NT2/D1 (cell line): Measurements from ENCODE around the gene TXN2.
A peak's percentile ranks its signal among the peaks of the same experiment; 100 is the strongest.
"Not testable (repeated sequence)": the region's sequence is repeated elsewhere in the genome, so short reads cannot be mapped to it uniquely, and the experiment has no call there.

Source experiments
- DNase-seq: peaks from one replicate; pipeline ENCODE4 v3.0.0-alpha.2; 2011; ENCODE audit warnings: low read depth, low spot score
- H3K27me3 ChIP-seq: 2 replicates; pipeline ENCODE4 v1.6.0; 2011; ENCODE audit warnings: mild to moderate bottlenecking; ENCODE audit not compliant: insufficient read length, insufficient read depth
- H3K36me3 ChIP-seq: 2 replicates; pipeline ENCODE4 v1.6.1; 2011; ENCODE audit warnings: mild to moderate bottlenecking, low read length, mixed read lengths; ENCODE audit not compliant: insufficient read depth, insufficient read length
- H3K4me1 ChIP-seq: 2 replicates; pipeline ENCODE4 v1.5.1; 2011; ENCODE audit not compliant: insufficient read depth, insufficient read length
- H3K4me3 ChIP-seq: 2 replicates; pipeline ENCODE4 v1.5.1; 2011; ENCODE audit warnings: low read depth; ENCODE audit not compliant: insufficient read length
- H3K9ac ChIP-seq: 2 replicates; pipeline ENCODE4 v1.6.0; 2011; ENCODE audit warnings: low read depth; ENCODE audit not compliant: insufficient read length
- H3K9me3 ChIP-seq: 2 replicates; pipeline ENCODE4 v1.5.1; 2011; ENCODE audit warnings: mild to moderate bottlenecking, low read length; ENCODE audit not compliant: insufficient read depth
- SUZ12 ChIP-seq: IDR thresholded peaks from 2 replicates; pipeline ENCODE4 v1.6.1; 2011; ENCODE audit not compliant: insufficient read length, insufficient read depth; ENCODE audit errors: extremely low read depth
- YY1 ChIP-seq: IDR thresholded peaks from 2 replicates; pipeline ENCODE4 v1.6.1; 2011; ENCODE audit not compliant: insufficient read length, insufficient read depth
- ZNF274 ChIP-seq: IDR thresholded peaks from 2 replicates; pipeline ENCODE4 v1.6.1; 2011; ENCODE audit warnings: mild to moderate bottlenecking, low read depth, low read length

Gene TXN2

GRCh38 chr22:36481393-36482168 is at the start of gene TXN2:
Gene TXN2 (minus strand): TSS chr22:36481640. CDS start chr22:36480837, 803 bp downstream.
- Histone ChIP-seq H3K9me3 (peaks cover 1% of the 10 kb centered on the region; the same call in 1 of the 2 replicates), H3K4me1 (peaks cover 2% of the 10 kb centered on the region), H3K9ac (peak within 1 kb of the TSS; percentile 76), H3K4me3 (peak within 1 kb of the TSS; percentile 67), H3K36me3 (peaks cover 28% of the 10 kb centered on the region), H3K27me3 (no peaks in the 10 kb centered on the region)
- peak; percentile 83 for DNase-seq
- no peak for TF ChIP-seq ZNF274
- TF ChIP-seq YY1 = no peak
- TF ChIP-seq SUZ12 = no peak

- TF ChIP-seq ZNF274 (no peak), YY1 (peak; percentile 16), SUZ12 (no peak)
- peaks cover 37% of the 10 kb centered on the region for H3K36me3 ChIP-seq
- peak; percentile 96 for DNase-seq
Observed at GRCh38 chr22:36528795-36529751, 47.6 kb upstream of the TXN2 start, which contains the start of gene EIF3D. Gene EIF3D (minus strand): TSS chr22:36529166. CDS start chr22:36526121, 3,045 bp downstream.

GRCh38 chr22:36528341-36528740 is 46.9 kb upstream of the TXN2 start:
- TF ChIP-seq SUZ12 = no peak
- TF ChIP-seq YY1 = no peak
- TF ChIP-seq ZNF274 = no peak
- Histone ChIP-seq H3K4me3 (peak overlapping the region; percentile 90), H3K36me3 (peaks cover 45% of the 10 kb centered on the region), H3K27me3 (no peaks in the 10 kb centered on the region), H3K4me1 (no peaks in the 10 kb centered on the region), H3K9ac (peak overlapping the region; percentile 88), H3K9me3 (no peaks in the 10 kb centered on the region)
- DNase-seq = no peak

More at GRCh38 chr22:36528795-36529751, 47.6 kb upstream of the TXN2 start, which contains the start of gene EIF3D:
- Histone ChIP-seq H3K9me3 (no peaks in the 10 kb centered on the region), H3K9ac (peak within 1 kb of the TSS; percentile 88), H3K27me3 (no peaks in the 10 kb centered on the region), H3K4me3 (peak within 1 kb of the TSS; percentile 90), H3K4me1 (no peaks in the 10 kb centered on the region)

GRCh38 chr22:36522662-36523061 is 41.2 kb upstream of the TXN2 start:
- Histone ChIP-seq H3K9ac (no peak overlapping the region), H3K27me3 (no peaks in the 10 kb centered on the region), H3K4me3 (no peak overlapping the region), H3K9me3 (no peaks in the 10 kb centered on the region), H3K4me1 (no peaks in the 10 kb centered on the region), H3K36me3 (peaks cover 89% of the 10 kb centered on the region)
- no peak for DNase-seq
- TF ChIP-seq ZNF274 (no peak), YY1 (no peak), SUZ12 (no peak)

- Histone ChIP-seq H3K27me3 (no peaks in the 10 kb centered on the region), H3K9ac (no peak overlapping the region), H3K36me3 (peaks cover 90% of the 10 kb centered on the region), H3K4me1 (no peaks in the 10 kb centered on the region), H3K9me3 (no peaks in the 10 kb centered on the region), H3K4me3 (no peak overlapping the region)
- TF ChIP-seq ZNF274 (no peak), SUZ12 (no peak), YY1 (no peak)
- DNase-seq = no peak
Observed at GRCh38 chr22:36520423-36520822, 39.0 kb upstream of the TXN2 start.

GRCh38 chr22:36519906-36520305 is 38.5 kb upstream of the TXN2 start:
- H3K9me3 ChIP-seq, H3K9ac ChIP-seq, H3K4me1 ChIP-seq, H3K27me3 ChIP-seq, H3K4me3 ChIP-seq, DNase-seq: not testable (repeated sequence)
- H3K36me3 ChIP-seq = peaks cover 88% of the 10 kb centered on the region

GRCh38 chr22:36514766-36515165 is 33.3 kb upstream of the TXN2 start:
- no peak for TF ChIP-seq SUZ12
- no peak for TF ChIP-seq ZNF274
- no peak for TF ChIP-seq YY1
- Histone ChIP-seq H3K36me3 (peaks cover 93% of the 10 kb centered on the region), H3K4me1 (no peaks in the 10 kb centered on the region), H3K9me3 (no peaks in the 10 kb centered on the region), H3K4me3 (no peak overlapping the region), H3K27me3 (no peaks in the 10 kb centered on the region), H3K9ac (no peak overlapping the region)
- no peak for DNase-seq
